Right lobe of liver (tissue), 4 donors: ENCODE data around the gene ARTN.

Experiments
- CTCF ChIP-seq, 4 donors: fragments of 200-600 bp in 3 of 4; fragments of 450-650 bp in 1 of 4; IDR thresholded peaks; one replicate each; pipeline versions ENCODE4 v1.5.1 to v1.8.0; 2016 to 2022; ENCODE audit warnings: antibody characterized with exemption in 4 of 4, mild to moderate bottlenecking in 2 of 4
- POLR2A ChIP-seq: fragments of 450-650 bp; IDR thresholded peaks from one replicate; pipeline ENCODE4 v1.6.1; 2017; ENCODE audit warnings: antibody characterized with exemption, mild to moderate bottlenecking
- donor health status: DM: no; HTN: no; CAD: no.
- donor health status: DM: no; HTN: no; CAD: no.
- donor health status: DM: no; HTN: yes; CAD: no.

GRCh38 chr1:43982241-43982640, 48.6 kb downstream of the ARTN start:
- TF ChIP-seq CTCF (IDR thresholded peaks at IDR 0.05) = no peak
- TF ChIP-seq POLR2A = no peak
